AG04450 (cell line): ENCODE data around the gene RIC8A. TPM values are rescaled to one million over a fixed set of nuclear protein-coding genes. Genes with fewer than 3 reads are reported as not detected.

ENCODE experiments used
- CTCF ChIA-PET: fragments of 300-600, 350-600 bp; formaldehyde crosslinking; extraction: SDS; loops from one replicate; lab custom pipeline; 2022; ENCODE audit warnings: antibody characterized with exemption, inconsistent platforms; lab: Charles Lee
- POLR2A ChIA-PET: fragments of 350-600 bp; formaldehyde crosslinking; extraction: SDS; loops from one replicate; lab custom pipeline; 2021; ENCODE audit warnings: antibody characterized with exemption, inconsistent platforms; lab: Yijun Ruan, JAX
- DNase-seq: peaks from one replicate; pipeline ENCODE4 v3.0.0-alpha.2; 2011; ENCODE audit warnings: low read depth, low spot score
- H3K27ac ChIP-seq: one replicate; pipeline ENCODE4 v1.5.1; 2012; ENCODE audit warnings: low read depth, low read length, control low read depth
- H3K27me3 ChIP-seq: one replicate; pipeline ENCODE4 v1.6.0; 2012; ENCODE audit warnings: low read length; ENCODE audit not compliant: control insufficient read depth, insufficient read depth
- H3K4me3 ChIP-seq: 2 replicates; pipeline ENCODE4 v1.5.1; 2011; ENCODE audit warnings: mild to moderate bottlenecking, low read depth, low read length, control low read depth
- H3K9me3 ChIP-seq: 2 replicates; pipeline ENCODE4 v1.5.1; 2012; ENCODE audit warnings: low read length; ENCODE audit not compliant: control insufficient read depth, insufficient read depth
- polyA plus RNA-seq: library from polyadenylated mRNA; depleted of rRNA; stranded (reverse); fragments of >200 nt; gene quantifications from 2 replicates; pipeline ENCODE4 v1.2.3, GENCODE V29; 2011
- TF ChIP-seq, protein P1 (sequence below): IDR thresholded peaks from 2 replicates; pipeline ENCODE4 v1.5.1; 2011; ENCODE audit warnings: low read depth, low read length, control low read depth, inconsistent platforms

Gene RIC8A
- polyA plus RNA-seq, 1 experiment = 118 TPM

DNA sequence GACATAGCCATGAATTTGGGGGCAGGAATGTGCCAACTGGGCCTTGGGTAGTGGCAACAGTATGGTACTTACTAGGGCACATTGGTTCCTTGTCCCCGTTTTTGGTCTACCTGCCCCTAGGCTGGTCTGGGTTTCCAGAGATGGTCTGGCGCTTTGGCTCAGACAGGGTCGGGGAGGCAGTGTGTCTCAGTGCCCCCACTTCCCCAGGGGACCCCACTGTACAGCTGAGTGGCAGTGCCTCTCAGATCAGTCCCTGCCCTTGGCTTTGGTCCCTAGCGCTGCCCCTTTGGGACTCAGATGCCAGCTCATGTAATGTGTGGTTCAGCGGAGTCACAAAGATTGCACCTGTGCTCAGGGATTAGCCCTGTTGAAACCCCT is 3.3 kb downstream of the RIC8A start:
- CTCF ChIA-PET = no interaction called here
- H3K27me3 ChIP-seq = no peaks in the 10 kb centered on the region
- no peaks in the 10 kb centered on the region; the same call in 1 of the 2 replicates for H3K9me3 ChIP-seq
- POLR2A ChIA-PET = no interaction called here
- peak overlapping the region; percentile 50 for H3K4me3 ChIP-seq
- DNase-seq = no peak
- TF ChIP-seq, protein P1, sequence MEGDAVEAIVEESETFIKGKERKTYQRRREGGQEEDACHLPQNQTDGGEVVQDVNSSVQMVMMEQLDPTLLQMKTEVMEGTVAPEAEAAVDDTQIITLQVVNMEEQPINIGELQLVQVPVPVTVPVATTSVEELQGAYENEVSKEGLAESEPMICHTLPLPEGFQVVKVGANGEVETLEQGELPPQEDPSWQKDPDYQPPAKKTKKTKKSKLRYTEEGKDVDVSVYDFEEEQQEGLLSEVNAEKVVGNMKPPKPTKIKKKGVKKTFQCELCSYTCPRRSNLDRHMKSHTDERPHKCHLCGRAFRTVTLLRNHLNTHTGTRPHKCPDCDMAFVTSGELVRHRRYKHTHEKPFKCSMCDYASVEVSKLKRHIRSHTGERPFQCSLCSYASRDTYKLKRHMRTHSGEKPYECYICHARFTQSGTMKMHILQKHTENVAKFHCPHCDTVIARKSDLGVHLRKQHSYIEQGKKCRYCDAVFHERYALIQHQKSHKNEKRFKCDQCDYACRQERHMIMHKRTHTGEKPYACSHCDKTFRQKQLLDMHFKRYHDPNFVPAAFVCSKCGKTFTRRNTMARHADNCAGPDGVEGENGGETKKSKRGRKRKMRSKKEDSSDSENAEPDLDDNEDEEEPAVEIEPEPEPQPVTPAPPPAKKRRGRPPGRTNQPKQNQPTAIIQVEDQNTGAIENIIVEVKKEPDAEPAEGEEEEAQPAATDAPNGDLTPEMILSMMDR = no peak
- peak overlapping the region; percentile 73 for H3K27ac ChIP-seq

GRCh38 chr11:211295-211694 is 3.8 kb downstream of the RIC8A start:
- ChIA-PET POLR2A (no interaction called here), CTCF (no interaction called here)
- TF ChIP-seq, protein P1 = no peak
- Histone ChIP-seq H3K9me3 (no peaks in the 10 kb centered on the region; the same call in 1 of the 2 replicates), H3K27me3 (no peaks in the 10 kb centered on the region), H3K4me3 (no peak overlapping the region; the same call in 1 of the 2 replicates), H3K27ac (no peak overlapping the region)
- no peak for DNase-seq

DNA sequence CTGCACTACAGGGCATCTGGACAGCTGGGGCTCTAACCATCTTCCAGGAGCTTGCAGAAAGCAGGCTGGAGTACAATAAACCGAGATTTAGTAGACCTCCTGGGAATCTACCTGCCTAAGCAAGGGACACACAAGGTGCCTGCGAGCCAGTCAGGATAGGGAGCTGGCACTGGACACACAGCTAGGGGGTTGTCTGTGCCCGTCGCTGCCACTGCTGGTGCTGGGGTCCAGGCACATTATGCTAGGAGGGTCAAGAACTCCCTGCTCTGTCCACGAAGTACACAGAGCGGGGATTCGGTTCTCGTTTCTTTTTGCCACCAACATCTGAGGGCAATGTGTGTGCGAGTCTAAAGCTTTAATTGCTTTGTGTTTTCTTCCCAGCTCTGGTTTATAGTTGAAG is 4.2 kb downstream of the RIC8A start:
- no peak overlapping the region for H3K27ac ChIP-seq
- POLR2A ChIA-PET = no interaction called here

DNA sequence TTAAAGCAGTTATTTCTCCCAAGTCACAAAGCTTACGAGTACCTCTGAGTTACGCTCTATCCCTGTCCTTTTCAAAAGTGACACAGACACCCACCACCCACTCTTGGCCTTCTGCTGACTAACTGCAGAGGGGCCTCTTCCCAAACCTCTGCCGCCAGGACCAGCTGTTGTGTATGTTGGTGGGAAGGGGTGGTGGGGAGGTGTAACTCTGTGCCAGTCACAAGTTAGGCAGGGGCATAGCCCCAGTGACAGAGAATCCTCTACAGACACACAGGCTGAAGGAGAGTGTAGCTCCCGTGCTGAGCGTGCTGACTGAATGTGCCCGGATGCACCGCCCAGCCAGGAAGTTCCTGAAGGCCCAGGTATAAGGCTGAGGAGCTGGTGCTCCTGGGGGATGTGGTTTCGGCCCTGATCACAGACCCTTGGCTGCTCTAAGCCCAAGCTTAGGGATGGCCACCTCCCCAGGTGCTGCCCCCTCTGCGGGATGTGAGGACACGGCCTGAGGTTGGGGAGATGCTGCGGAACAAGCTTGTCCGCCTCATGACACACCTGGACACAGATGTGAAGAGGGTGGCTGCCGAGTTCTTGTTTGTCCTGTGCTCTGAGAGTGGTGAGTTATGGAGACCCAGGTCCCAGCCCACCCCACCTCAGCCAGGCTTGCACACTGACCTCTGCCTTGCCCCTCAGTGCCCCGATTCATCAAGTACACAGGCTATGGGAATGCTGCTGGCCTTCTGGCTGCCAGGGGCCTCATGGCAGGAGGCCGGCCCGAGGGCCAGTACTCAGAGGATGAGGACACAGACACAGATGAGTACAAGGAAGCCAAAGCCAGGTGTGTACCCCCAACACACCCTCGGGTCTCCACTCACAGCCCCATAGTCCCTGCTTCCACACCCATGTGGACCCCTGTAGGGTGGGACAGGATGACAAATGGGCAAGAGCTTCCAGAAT is 4.9 kb downstream of the RIC8A start:
- POLR2A ChIA-PET = no interaction called here
- TF ChIP-seq, protein P1 = no peak
- Histone ChIP-seq H3K4me3 (no peak overlapping the region), H3K27ac (no peak overlapping the region), H3K27me3 (no peaks in the 10 kb centered on the region), H3K9me3 (no peaks in the 10 kb centered on the region)
- no peak for DNase-seq
- CTCF ChIA-PET = no interaction called here

More for the DNA sequence above, 4.2 kb downstream of the RIC8A start:
- H3K27me3 ChIP-seq = no peaks in the 10 kb centered on the region
- TF ChIP-seq, protein P1 = no peak
- no peak overlapping the region for H3K4me3 ChIP-seq
- no peak for DNase-seq
- H3K9me3 ChIP-seq = no peaks in the 10 kb centered on the region
- CTCF ChIA-PET = no interaction called here

GRCh38 chr11:213111-213510 is 5.6 kb downstream of the RIC8A start:
- TF ChIP-seq, protein P1 = no peak
- H3K27ac ChIP-seq = no peak overlapping the region
- CTCF ChIA-PET = no interaction called here
- H3K27me3 ChIP-seq = no peaks in the 10 kb centered on the region
- no peak overlapping the region for H3K4me3 ChIP-seq
- no peaks in the 10 kb centered on the region for H3K9me3 ChIP-seq
- no peak for DNase-seq
- POLR2A ChIA-PET = no interaction called here
